GM23338 (cell line): Measurements from ENCODE around the gene TOR3A.
"Not testable (repeated sequence)": the region's sequence is repeated elsewhere in the genome, so short reads cannot be mapped to it uniquely, and the experiment has no call there.

ENCODE experiments used
- CREB1 ChIP-seq: fragments of 250-450 bp; sonication (Bioruptor Pico); IDR thresholded peaks from 2 replicates; pipeline ENCODE4 v1.5.0; 2020; ENCODE audit warnings: low read depth, mild to moderate bottlenecking, moderate library complexity
- EZH2 ChIP-seq: fragments of 200-600 bp; sonication (generic); IDR thresholded peaks from one replicate; pipeline ENCODE4 v1.8.0; 2017; ENCODE audit warnings: antibody characterized with exemption, mild to moderate bottlenecking, low read depth; ENCODE audit not compliant: unreplicated experiment
- EZH2phosphoT487 ChIP-seq: fragments of 200-600 bp; sonication (generic); IDR thresholded peaks from one replicate; pipeline ENCODE4 v1.8.1; 2018; ENCODE audit warnings: antibody characterized with exemption; ENCODE audit not compliant: unreplicated experiment
- JUNB ChIP-seq: IDR thresholded peaks from one replicate; pipeline ENCODE4 v1.6.1; 2016; ENCODE audit warnings: antibody characterized with exemption; ENCODE audit not compliant: unreplicated experiment
- NANOG ChIP-seq: IDR thresholded peaks from 2 replicates; pipeline ENCODE4 v1.6.1; 2016; ENCODE audit warnings: antibody characterized with exemption, borderline replicate concordance
- POLR2AphosphoS5 ChIP-seq: IDR thresholded peaks from 2 replicates; pipeline ENCODE4 v1.6.1; 2016; ENCODE audit warnings: antibody characterized with exemption, low read depth
- STAT1 ChIP-seq: IDR thresholded peaks from one replicate; pipeline ENCODE4 v1.6.1; 2016; ENCODE audit warnings: antibody characterized with exemption; ENCODE audit not compliant: unreplicated experiment
- ZNF114 ChIP-seq: fragments of 250-450 bp; sonication (Bioruptor Pico); IDR thresholded peaks from 2 replicates; pipeline ENCODE4 v1.5.0; 2020; ENCODE audit warnings: mild to moderate bottlenecking, moderate library complexity
- ZNF331 ChIP-seq: fragments of 250-450 bp; sonication (Bioruptor Pico); IDR thresholded peaks from 2 replicates; pipeline ENCODE4 v1.5.0; 2020; ENCODE audit warnings: low read depth, mild to moderate bottlenecking, moderate library complexity
- TF ChIP-seq, protein P1 (sequence below), 2 experiments: fragments of 200-600 bp in 1 of 2; sonication (generic) in 1 of 2; conservative IDR thresholded peaks; 2 replicates each; pipeline versions ENCODE4 v1.5.1 to v1.6.1; 2016 to 2017; ENCODE audit warnings: antibody characterized with exemption in 2 of 2, low read depth in 2 of 2, mild to moderate bottlenecking in 2 of 2, moderate library complexity in 1 of 2
- TF ChIP-seq, protein P2 (sequence below): IDR thresholded peaks from one replicate; pipeline ENCODE4 v1.6.1; 2018; ENCODE audit warnings: antibody characterized with exemption; ENCODE audit not compliant: unreplicated experiment
- TF ChIP-seq, protein P3 (sequence below): IDR thresholded peaks from 2 replicates; pipeline ENCODE4 v1.6.1; 2016; ENCODE audit warnings: antibody characterized with exemption

DNA sequence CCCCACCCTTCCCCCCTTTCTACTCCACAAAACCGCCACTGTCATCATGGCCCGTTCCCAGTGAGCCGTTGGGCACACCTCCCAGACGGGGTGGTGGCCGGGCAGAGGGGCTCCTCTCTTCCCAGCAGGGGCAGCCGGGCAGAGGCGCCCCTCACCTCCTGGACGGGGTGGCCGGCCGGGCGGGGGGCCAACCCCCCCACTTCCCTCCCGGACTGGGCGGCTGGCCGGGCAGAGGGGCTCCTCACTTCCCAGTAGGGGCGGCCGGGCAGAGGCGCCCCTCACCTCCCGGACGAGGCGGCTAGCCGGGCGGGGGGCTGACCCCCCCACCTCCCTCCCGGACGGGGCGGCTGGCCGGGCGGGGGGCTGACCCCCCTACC lies 41.7 kb upstream of the TOR3A start:
- TF ChIP-seq, protein P1, sequence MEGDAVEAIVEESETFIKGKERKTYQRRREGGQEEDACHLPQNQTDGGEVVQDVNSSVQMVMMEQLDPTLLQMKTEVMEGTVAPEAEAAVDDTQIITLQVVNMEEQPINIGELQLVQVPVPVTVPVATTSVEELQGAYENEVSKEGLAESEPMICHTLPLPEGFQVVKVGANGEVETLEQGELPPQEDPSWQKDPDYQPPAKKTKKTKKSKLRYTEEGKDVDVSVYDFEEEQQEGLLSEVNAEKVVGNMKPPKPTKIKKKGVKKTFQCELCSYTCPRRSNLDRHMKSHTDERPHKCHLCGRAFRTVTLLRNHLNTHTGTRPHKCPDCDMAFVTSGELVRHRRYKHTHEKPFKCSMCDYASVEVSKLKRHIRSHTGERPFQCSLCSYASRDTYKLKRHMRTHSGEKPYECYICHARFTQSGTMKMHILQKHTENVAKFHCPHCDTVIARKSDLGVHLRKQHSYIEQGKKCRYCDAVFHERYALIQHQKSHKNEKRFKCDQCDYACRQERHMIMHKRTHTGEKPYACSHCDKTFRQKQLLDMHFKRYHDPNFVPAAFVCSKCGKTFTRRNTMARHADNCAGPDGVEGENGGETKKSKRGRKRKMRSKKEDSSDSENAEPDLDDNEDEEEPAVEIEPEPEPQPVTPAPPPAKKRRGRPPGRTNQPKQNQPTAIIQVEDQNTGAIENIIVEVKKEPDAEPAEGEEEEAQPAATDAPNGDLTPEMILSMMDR (conservative IDR thresholded peaks at IDR 0.05; ENCODE audit: low read depth in 2 of 2): not testable (repeated sequence)
- not testable (repeated sequence) for TF ChIP-seq CREB1 (CRISPR knock-in tag); EZH2; POLR2AphosphoS5; NANOG; EZH2phosphoT487; JUNB; ZNF114; ZNF331 (CRISPR knock-in tag); STAT1
- TF ChIP-seq, protein P2, sequence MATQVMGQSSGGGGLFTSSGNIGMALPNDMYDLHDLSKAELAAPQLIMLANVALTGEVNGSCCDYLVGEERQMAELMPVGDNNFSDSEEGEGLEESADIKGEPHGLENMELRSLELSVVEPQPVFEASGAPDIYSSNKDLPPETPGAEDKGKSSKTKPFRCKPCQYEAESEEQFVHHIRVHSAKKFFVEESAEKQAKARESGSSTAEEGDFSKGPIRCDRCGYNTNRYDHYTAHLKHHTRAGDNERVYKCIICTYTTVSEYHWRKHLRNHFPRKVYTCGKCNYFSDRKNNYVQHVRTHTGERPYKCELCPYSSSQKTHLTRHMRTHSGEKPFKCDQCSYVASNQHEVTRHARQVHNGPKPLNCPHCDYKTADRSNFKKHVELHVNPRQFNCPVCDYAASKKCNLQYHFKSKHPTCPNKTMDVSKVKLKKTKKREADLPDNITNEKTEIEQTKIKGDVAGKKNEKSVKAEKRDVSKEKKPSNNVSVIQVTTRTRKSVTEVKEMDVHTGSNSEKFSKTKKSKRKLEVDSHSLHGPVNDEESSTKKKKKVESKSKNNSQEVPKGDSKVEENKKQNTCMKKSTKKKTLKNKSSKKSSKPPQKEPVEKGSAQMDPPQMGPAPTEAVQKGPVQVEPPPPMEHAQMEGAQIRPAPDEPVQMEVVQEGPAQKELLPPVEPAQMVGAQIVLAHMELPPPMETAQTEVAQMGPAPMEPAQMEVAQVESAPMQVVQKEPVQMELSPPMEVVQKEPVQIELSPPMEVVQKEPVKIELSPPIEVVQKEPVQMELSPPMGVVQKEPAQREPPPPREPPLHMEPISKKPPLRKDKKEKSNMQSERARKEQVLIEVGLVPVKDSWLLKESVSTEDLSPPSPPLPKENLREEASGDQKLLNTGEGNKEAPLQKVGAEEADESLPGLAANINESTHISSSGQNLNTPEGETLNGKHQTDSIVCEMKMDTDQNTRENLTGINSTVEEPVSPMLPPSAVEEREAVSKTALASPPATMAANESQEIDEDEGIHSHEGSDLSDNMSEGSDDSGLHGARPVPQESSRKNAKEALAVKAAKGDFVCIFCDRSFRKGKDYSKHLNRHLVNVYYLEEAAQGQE: not testable (repeated sequence)
- TF ChIP-seq, protein P3, sequence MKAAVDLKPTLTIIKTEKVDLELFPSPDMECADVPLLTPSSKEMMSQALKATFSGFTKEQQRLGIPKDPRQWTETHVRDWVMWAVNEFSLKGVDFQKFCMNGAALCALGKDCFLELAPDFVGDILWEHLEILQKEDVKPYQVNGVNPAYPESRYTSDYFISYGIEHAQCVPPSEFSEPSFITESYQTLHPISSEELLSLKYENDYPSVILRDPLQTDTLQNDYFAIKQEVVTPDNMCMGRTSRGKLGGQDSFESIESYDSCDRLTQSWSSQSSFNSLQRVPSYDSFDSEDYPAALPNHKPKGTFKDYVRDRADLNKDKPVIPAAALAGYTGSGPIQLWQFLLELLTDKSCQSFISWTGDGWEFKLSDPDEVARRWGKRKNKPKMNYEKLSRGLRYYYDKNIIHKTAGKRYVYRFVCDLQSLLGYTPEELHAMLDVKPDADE: not testable (repeated sequence)
